Astrocyte (in vitro differentiated cells and primary cell): ENCODE results near the gene WSCD1.

Experiments used
- EZH2 ChIP-seq: IDR thresholded peaks from 2 replicates; pipeline ENCODE4 v1.6.1; 2012; ENCODE audit warnings: mild to moderate bottlenecking, low read length, inconsistent platforms; ENCODE audit not compliant: insufficient read depth
- TF ChIP-seq, protein P1 (sequence below): IDR thresholded peaks from 2 replicates; pipeline ENCODE4 v1.5.1; 2011; ENCODE audit warnings: low read depth, mild to moderate bottlenecking, inconsistent platforms, low read length, moderate library complexity; ENCODE audit not compliant: insufficient read depth

DNA sequence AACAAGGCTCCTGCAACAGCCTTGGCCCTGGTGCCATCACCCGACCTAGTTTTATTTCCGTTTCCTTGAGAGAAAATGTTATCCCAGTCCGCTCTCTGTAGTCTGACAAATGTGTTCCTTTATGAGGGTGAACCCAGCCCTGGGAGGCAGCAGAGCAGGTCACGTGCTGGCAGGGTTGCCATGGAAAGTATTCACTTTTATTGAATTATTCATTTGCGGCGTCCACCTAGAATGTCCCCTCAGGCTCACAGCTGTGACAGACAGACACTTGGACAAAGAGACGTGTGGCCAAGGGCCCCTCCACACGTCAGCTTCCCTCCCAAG is 90.0 kb downstream of the WSCD1 start:
- TF ChIP-seq, protein P1, sequence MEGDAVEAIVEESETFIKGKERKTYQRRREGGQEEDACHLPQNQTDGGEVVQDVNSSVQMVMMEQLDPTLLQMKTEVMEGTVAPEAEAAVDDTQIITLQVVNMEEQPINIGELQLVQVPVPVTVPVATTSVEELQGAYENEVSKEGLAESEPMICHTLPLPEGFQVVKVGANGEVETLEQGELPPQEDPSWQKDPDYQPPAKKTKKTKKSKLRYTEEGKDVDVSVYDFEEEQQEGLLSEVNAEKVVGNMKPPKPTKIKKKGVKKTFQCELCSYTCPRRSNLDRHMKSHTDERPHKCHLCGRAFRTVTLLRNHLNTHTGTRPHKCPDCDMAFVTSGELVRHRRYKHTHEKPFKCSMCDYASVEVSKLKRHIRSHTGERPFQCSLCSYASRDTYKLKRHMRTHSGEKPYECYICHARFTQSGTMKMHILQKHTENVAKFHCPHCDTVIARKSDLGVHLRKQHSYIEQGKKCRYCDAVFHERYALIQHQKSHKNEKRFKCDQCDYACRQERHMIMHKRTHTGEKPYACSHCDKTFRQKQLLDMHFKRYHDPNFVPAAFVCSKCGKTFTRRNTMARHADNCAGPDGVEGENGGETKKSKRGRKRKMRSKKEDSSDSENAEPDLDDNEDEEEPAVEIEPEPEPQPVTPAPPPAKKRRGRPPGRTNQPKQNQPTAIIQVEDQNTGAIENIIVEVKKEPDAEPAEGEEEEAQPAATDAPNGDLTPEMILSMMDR: no peak
- TF ChIP-seq EZH2: no peak
